Measurements from ENCODE around the gene KATNIP.

KATNIP gene

DNA sequence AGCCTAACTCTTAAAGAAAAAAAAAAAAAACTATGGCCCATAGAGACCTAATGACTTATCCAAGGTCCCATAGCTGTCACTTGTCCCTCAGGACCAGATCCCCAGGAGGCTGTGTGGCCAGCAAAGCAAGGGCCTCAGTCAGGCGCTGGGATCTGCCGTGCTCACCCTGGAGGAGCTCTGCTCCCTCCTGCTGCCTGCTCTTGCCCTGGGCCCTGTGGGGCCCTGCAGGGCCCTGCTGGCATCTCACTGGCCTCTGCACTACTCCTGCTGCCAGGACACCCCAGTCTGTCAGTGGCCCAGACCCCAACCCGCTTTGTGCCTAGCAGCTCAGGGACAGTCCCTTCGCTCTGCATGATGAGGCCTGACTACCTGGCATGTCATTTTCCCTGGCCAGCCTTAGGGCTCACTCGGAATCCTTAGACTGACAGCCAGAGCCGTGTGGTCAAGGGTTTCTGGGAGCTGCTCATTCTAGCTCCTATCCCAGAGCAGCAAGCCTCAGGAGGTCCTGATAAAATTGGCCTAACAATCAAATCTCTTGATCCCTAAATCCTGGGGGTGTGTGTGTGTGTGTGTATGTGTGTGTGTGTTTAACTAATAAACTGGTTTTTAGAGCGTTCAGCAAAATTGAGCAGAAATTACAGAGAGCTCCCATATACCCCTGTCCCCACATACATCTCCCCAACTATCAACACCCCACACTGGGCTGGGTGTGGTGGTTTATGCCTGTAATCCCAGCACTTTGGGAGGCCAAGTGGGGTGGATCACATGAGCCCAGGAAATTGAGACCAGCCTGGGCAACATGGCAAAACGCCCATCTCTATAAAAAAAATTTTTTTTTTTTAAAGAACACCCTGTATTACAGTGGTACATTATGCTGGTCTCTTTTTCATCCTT lies 21.7 kb downstream of the KATNIP start:
- H3K4me3 ChIP-seq (ENCODE audit: low read depth in 1 of 2, low read length in 1 of 2): no peak overlapping the region
- peaks cover 6% of the 10 kb centered on the region for H3K36me3 ChIP-seq
- H3K4me1 ChIP-seq (ENCODE audit: control insufficient read depth in 1 of 2, insufficient read depth in 1 of 2, low read depth in 1 of 2, low read length in 1 of 2): peaks cover 0 to under 1% of the 10 kb centered on the region in 2 experiments
- H3K9me3 ChIP-seq: no peaks in the 10 kb centered on the region
- H3K27me3 ChIP-seq: no peaks in the 10 kb centered on the region
- TF ChIP-seq CTCF (IDR thresholded peaks at IDR 0.05): no peak
- H3K27ac ChIP-seq: no peak overlapping the region

GRCh38 chr16:27572711-27573110 lies 22.8 kb downstream of the KATNIP start:
- Histone ChIP-seq H3K4me1 (ENCODE audit: control insufficient read depth in 1 of 2, insufficient read depth in 1 of 2, low read depth in 1 of 2, low read length in 1 of 2) (no peaks in the 10 kb centered on the region), H3K27me3 (no peaks in the 10 kb centered on the region), H3K4me3 (ENCODE audit: low read depth in 1 of 2, low read length in 1 of 2) (no peak overlapping the region), H3K9me3 (no peaks in the 10 kb centered on the region), H3K27ac (no peak overlapping the region), H3K36me3 (peaks cover 8% of the 10 kb centered on the region)
- TF ChIP-seq CTCF (IDR thresholded peaks at IDR 0.05): no peak

- Histone ChIP-seq H3K36me3 (peaks cover 8% of the 10 kb centered on the region), H3K27me3 (no peaks in the 10 kb centered on the region), H3K27ac (no peak overlapping the region), H3K4me1 (ENCODE audit: control insufficient read depth in 1 of 2, insufficient read depth in 1 of 2, low read depth in 1 of 2, low read length in 1 of 2) (peaks cover 0 to under 1% of the 10 kb centered on the region in 2 experiments), H3K4me3 (ENCODE audit: low read depth in 1 of 2, low read length in 1 of 2) (no peak overlapping the region), H3K9me3 (no peaks in the 10 kb centered on the region)
- TF ChIP-seq CTCF (IDR thresholded peaks at IDR 0.05): no peak
Observed at GRCh38 chr16:27576729-27577128, 26.8 kb downstream of the KATNIP start.

DNA sequence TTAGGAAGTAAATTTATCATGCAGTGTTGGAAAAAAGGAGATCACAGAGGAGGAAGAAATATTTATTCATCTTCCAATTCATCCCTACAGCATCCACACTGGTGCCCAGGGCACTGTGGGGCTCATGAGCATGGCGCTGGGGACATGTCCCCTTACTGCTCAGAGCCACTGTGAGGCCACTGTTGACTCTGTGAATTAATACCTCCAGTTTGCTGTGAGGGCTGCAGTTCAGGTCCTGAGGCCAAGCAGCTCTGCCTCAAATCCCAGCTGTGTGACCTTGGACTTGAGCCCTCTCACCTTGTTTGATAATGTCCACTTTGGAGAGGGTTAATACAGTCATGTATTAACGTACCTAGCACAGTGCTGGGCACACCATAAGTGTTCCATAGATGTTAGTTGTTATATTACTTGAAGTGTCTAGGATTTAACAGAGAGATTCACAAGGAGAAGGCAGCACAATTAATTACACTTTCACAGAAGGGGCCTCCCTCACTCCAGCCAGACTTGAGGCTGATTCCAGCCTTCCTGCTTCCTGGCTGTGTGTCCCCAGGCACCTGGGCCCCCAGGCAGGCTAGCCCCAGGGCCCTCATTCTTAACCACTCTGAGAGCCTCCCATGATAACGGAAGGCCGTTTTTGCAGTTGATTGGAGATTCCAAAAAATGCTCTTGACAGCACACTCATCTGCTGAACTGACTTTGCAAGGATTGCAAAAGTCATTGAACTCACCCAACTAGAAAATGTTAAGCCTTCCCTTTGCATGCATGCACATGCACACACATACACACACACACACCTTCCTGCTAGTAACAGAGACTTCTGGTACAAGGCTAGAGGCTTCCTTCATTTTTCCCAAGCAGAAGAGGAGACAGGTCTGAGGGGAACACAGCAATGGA lies 29.4 kb downstream of the KATNIP start:
- no peak overlapping the region for H3K4me3 ChIP-seq (ENCODE audit: low read depth in 1 of 2, low read length in 1 of 2)
- H3K36me3 ChIP-seq: peaks cover 8% of the 10 kb centered on the region
- H3K27ac ChIP-seq: no peak overlapping the region
- no peaks in the 10 kb centered on the region for H3K9me3 ChIP-seq
- peaks cover 0 to 8% of the 10 kb centered on the region in 2 experiments for H3K4me1 ChIP-seq (ENCODE audit: control insufficient read depth in 1 of 2, insufficient read depth in 1 of 2, low read depth in 1 of 2, low read length in 1 of 2)
- no peak for TF ChIP-seq CTCF (IDR thresholded peaks at IDR 0.05)
- no peaks in the 10 kb centered on the region for H3K27me3 ChIP-seq

DNA sequence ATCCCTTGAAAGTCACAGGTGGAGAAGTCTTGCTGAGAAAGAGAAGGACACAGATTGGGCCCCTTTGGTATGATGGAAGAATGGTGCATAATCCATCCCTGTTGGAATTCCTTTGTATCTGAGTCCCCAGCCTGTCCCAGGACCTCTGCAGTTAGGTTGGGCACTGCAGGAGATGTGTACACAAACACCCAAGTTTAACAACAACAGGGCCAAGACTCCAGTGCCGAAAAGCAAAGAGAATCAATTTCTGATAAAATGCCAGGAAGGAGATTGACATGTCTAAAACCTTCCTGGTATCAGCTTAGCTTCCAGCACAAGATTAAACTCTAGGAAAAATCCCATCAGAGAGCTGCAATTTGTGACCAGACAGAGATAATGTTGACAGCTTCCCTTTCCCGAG lies 32.9 kb downstream of the KATNIP start:
- Histone ChIP-seq H3K27me3 (no peaks in the 10 kb centered on the region), H3K9me3 (no peaks in the 10 kb centered on the region), H3K36me3 (no peaks in the 10 kb centered on the region), H3K4me3 (ENCODE audit: low read depth in 1 of 2, low read length in 1 of 2) (no peak overlapping the region), H3K4me1 (ENCODE audit: control insufficient read depth in 1 of 2, insufficient read depth in 1 of 2, low read depth in 1 of 2, low read length in 1 of 2) (peaks cover 0 to 8% of the 10 kb centered on the region in 2 experiments), H3K27ac (no peak overlapping the region)
- no peak for TF ChIP-seq CTCF (IDR thresholded peaks at IDR 0.05)
